Measurements from ENCODE around the gene LPCAT1.
A peak's percentile ranks its signal among the peaks of the same experiment; 100 is the strongest.

LPCAT1 gene

DNA sequence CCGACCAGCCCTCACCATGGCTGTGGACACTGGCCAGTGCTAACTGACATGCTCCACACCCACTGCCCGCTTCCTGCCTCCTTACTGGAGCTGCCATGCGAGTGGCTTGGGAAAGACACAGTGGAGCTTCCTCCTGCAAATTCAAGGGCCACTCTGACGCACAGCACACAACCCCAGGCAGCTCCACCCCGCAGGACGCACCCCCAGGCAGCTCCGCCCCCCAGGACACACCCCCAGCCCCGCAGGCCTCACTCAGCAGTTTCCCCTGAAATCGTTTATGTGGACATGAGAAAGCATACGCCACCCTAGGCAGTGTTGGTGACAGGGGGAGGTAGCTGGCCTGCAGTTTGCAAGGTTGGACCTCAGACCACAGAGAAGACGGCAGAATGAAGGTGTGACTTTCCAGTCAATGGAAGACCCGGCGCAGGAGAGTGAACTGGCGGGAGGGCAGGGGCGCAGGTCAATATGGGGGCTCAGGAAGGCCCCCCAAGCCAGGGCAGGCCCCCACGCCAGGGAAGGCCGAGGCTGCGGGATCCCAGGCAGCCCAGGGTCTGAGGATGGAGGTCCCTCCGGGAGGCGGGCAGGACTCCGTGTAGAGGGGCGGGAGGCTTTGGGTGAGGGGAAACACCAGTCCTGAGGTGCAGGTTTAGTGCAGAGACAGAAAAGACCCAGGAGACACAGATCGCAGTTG lies 21.6 kb downstream of the LPCAT1 start:
- H3K27ac ChIP-seq = no peak overlapping the region
- TF ChIP-seq ZFX (IDR thresholded peaks at IDR 0.05) (no peak), CTCF (conservative IDR thresholded peaks at IDR 0.05) (no peak)

GRCh38 chr5:1501372-1502045 lies 22.3 kb downstream of the LPCAT1 start:
- no peak for TF ChIP-seq CTCF (conservative IDR thresholded peaks at IDR 0.05)
- no peak for TF ChIP-seq ZFX (IDR thresholded peaks at IDR 0.05)

DNA sequence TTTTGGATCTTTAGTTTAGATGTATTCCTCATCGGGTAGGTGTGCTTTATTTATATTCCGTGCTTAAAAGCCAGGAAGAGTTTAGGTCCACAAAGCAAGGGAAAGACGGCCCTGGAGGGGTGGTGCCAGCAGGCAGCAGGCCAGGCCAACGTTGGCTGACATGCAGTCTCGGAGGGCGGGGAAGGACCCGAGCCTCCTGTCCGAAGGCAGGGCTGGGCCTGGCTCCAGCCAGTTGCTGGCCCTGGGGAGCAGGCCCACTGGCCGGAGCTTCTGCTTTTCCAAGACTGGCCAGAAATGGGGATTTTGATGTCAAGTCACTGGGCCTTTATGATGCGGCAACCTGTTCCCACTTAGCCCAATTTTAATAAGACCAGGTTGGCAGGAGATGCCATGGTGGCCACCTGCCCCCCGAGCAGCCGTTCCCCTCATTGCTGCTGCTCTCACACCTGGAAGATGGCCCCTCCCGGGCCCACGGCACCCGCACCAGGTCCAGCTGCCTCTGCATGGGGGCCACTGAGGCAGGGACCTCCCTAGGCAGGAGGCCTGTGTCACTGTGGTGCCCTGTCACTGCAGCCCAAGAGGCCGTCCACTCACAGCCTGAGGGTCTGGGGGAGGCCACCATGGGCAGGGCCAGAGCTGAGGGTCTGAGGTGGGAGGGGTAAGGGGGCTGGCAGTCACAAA lies 23.2 kb downstream of the LPCAT1 start:
- peak overlapping the region; percentile 10; the same call in 1 of the 2 replicates for H3K27ac ChIP-seq
- TF ChIP-seq ZFX (IDR thresholded peaks at IDR 0.05) = no peak
- TF ChIP-seq CTCF (conservative IDR thresholded peaks at IDR 0.05) = no peak

More at GRCh38 chr5:1501372-1502045, 22.3 kb downstream of the LPCAT1 start:
- no peak overlapping the region for H3K27ac ChIP-seq

DNA sequence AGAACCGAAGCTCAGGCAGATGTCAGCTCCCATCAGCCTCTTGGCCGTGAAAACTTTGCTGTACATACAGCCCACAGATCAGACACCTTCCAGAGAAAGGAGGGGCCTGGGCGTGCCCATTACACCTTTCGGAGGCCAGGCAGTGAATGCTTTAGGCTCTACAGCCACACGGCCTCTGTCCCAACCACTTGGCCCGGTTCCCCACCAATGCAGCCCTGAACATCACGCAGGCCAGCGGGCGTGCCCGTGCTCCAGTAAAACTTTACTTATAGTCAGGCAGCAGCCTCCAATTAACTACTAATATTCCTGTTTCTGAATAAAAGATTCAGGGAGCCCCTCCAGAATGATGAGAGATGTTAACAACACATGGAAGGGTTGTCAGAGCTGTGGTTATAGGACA lies 23.9 kb downstream of the LPCAT1 start:
- no peak overlapping the region for H3K27ac ChIP-seq
- no peak for TF ChIP-seq ZFX (IDR thresholded peaks at IDR 0.05)
- TF ChIP-seq CTCF (conservative IDR thresholded peaks at IDR 0.05) = no peak

DNA sequence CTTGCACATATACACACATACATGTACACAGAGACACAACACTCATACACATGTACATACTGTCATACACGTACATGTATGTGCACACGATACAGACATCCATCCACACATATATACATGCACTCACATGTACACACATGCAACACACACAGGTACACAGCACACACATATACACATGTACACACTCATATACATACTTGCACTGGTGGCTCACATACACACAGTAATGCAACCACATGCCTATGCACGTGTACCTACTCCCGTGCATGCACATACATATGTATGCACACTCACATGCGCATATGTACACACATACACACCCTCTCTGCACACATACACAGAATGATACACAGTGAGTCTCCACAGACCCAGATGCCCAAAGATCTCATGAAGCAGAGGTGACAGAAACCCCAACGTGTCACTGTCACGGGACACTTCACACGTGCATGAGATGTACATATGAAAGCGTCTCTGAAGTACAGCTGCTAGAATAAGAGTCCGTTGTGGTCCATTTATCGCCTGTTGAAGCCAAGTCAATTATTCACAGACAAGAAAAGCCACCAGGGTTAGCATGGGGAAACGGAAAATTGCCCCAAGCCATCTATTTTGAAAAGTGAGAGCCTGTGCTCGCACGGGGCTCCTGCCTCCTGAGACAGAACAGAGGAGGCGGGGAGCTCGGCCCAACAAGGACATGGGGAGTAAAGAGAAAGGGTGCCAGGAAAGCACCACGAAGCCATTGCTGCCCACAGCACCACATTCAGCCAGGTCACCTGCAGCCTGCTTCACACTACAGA lies 24.9 kb downstream of the LPCAT1 start:
- H3K27ac ChIP-seq = no peak overlapping the region
- TF ChIP-seq ZFX (IDR thresholded peaks at IDR 0.05) (no peak), CTCF (conservative IDR thresholded peaks at IDR 0.05) (no peak)

DNA sequence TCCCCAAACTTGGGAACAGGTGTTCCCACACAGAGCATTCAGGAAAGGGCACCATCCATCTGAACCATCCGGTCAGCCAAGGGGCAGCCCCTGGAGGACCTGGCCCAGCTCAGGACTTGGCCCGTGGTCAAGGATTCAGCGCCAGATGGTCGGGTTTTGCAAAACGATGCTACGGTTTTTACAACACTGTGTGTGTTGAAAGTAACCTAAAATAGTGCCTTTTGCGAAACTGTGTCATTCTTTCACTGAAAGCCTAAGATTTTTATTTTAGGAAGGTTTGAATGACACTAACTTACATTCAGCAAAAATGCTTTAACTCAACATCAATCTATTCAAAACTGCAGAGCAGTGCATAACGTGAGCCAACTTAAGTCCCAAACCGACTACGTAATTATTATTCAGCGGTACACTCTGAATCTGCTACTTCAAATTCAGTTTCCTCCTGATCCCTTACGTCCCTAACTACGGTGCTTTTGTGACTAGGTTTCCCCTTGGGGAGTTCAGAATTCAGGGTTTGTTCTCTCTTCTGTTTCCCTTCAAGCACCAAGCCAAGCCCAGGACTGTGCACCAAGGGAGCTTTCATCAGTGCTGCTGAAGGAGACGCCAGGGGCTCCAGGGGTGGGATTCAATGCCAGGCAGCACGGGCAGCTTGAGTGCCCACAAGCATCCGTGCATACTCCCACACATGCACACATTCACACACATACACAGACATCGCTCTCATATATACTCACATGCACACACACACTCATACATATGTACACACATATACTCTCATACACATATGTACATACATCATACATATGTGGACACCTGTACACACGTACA lies 25.8 kb downstream of the LPCAT1 start:
- TF ChIP-seq ZFX (IDR thresholded peaks at IDR 0.05) = no peak
- TF ChIP-seq CTCF (conservative IDR thresholded peaks at IDR 0.05) = no peak
- H3K27ac ChIP-seq = no peak overlapping the region

Data from C4-2B (cell line).